Neural progenitor cell (in vitro differentiated cells): ENCODE measurements around the gene TCP11L1.

Experiments used
- EZH2 ChIP-seq: fragments of 200-600 bp; sonication (generic); IDR thresholded peaks from 2 replicates; pipeline ENCODE4 v1.6.1; 2017; ENCODE audit warnings: antibody characterized with exemption, mild to moderate bottlenecking, moderate library complexity
- TF ChIP-seq, protein P1 (sequence below): fragments of 200-600 bp; sonication (generic); IDR thresholded peaks from 2 replicates; pipeline ENCODE4 v1.5.1; 2017; ENCODE audit warnings: antibody characterized with exemption, mild to moderate bottlenecking

DNA sequence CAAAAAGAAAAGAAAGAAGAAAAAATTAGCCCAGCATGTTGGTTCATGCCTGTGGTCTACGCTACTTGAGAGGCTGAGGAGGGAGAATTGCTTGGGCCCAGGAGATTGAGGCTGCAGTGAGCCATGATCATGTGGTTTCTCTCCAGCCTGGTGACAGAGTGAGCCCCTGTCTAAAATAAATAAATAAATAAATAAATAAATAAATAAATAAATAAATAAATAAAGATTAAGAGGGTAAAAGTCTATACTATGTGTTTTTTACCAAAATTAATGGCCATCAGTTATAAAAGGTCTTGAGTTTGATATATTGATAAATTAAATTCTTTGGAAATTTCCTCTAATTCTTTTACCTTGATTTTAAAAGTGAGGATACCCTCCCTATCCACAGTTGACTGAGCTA lies 48.9 kb upstream of the TCP11L1 start:
- TF ChIP-seq, protein P1, sequence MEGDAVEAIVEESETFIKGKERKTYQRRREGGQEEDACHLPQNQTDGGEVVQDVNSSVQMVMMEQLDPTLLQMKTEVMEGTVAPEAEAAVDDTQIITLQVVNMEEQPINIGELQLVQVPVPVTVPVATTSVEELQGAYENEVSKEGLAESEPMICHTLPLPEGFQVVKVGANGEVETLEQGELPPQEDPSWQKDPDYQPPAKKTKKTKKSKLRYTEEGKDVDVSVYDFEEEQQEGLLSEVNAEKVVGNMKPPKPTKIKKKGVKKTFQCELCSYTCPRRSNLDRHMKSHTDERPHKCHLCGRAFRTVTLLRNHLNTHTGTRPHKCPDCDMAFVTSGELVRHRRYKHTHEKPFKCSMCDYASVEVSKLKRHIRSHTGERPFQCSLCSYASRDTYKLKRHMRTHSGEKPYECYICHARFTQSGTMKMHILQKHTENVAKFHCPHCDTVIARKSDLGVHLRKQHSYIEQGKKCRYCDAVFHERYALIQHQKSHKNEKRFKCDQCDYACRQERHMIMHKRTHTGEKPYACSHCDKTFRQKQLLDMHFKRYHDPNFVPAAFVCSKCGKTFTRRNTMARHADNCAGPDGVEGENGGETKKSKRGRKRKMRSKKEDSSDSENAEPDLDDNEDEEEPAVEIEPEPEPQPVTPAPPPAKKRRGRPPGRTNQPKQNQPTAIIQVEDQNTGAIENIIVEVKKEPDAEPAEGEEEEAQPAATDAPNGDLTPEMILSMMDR, result no peak
- no peak for TF ChIP-seq EZH2
